HEK293 (cell line): ENCODE results near the gene UCK2.

Source experiments
- MEIS1 ChIP-seq: sonication (generic); formaldehyde crosslinking; IDR thresholded peaks from 2 replicates; pipeline ENCODE4 v1.8.1; 2022; ENCODE audit warnings: missing genetic modification reagents, mild to moderate bottlenecking, borderline replicate concordance
- PRDM1 ChIP-seq: fragments of 450-650 bp; formaldehyde crosslinking; IDR thresholded peaks from 2 replicates; pipeline ENCODE4; 2016; ENCODE audit warnings: missing biosample characterization, missing genetic modification characterization
- YY1 ChIP-seq: fragments of 450-650 bp; formaldehyde crosslinking; IDR thresholded peaks from 2 replicates; pipeline ENCODE4 v1.5.1; 2018; ENCODE audit warnings: missing biosample characterization, missing genetic modification characterization
- ZNF76 ChIP-seq: fragments of 450-650 bp; formaldehyde crosslinking; IDR thresholded peaks from 2 replicates; pipeline ENCODE4; 2016; ENCODE audit warnings: low read depth, missing biosample characterization, missing genetic modification characterization, borderline replicate concordance
- ZNF776 ChIP-seq: fragments of 450-650 bp; formaldehyde crosslinking; IDR thresholded peaks from 2 replicates; pipeline ENCODE4 v1.5.0; 2017; ENCODE audit warnings: missing biosample characterization, missing genetic modification characterization, borderline replicate concordance
- TF ChIP-seq, protein P1 (sequence below): fragments of 450-650 bp; formaldehyde crosslinking; IDR thresholded peaks from 2 replicates; pipeline ENCODE4 v1.5.1; 2016; ENCODE audit warnings: missing biosample characterization, missing genetic modification characterization
- TF ChIP-seq, protein P2 (sequence below): fragments of 450-650 bp; IDR thresholded peaks from 2 replicates; pipeline ENCODE4 v1.5.1; 2018; ENCODE audit warnings: missing biosample characterization, mild to moderate bottlenecking, missing genetic modification characterization
- TF ChIP-seq, protein P3 (sequence below): fragments of 450-650 bp; formaldehyde crosslinking; IDR thresholded peaks from 2 replicates; pipeline ENCODE4 v1.5.1; 2016; ENCODE audit warnings: missing biosample characterization, missing genetic modification characterization
- TF ChIP-seq, protein P4 (sequence below): fragments of 450-650 bp; formaldehyde crosslinking; IDR thresholded peaks from 2 replicates; pipeline ENCODE4 v1.5.1; 2016; ENCODE audit warnings: missing biosample characterization, missing genetic modification characterization

DNA sequence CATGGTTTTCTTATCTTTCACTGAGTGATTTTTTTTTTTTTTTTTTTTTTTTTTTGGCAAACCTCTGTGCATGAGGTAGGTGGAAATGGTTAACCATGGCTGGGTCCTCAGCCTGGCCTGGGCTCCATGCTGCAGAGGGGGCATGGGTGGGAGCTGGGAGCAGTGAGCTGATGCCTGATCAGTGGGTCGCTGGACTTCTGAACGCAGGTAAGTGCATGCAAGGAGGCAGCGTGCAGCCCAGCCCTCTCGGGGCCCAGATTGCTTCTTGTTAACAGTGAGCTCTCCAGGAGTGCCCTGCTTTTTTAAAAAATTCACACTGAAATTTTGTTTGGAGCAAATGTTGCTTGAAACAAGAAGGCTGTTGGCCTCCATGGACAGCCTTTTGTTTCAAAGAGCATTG is 75.2 kb downstream of the UCK2 start:
- no peak for TF ChIP-seq YY1 (tag by site-specific recombination)
- TF ChIP-seq, protein P1, sequence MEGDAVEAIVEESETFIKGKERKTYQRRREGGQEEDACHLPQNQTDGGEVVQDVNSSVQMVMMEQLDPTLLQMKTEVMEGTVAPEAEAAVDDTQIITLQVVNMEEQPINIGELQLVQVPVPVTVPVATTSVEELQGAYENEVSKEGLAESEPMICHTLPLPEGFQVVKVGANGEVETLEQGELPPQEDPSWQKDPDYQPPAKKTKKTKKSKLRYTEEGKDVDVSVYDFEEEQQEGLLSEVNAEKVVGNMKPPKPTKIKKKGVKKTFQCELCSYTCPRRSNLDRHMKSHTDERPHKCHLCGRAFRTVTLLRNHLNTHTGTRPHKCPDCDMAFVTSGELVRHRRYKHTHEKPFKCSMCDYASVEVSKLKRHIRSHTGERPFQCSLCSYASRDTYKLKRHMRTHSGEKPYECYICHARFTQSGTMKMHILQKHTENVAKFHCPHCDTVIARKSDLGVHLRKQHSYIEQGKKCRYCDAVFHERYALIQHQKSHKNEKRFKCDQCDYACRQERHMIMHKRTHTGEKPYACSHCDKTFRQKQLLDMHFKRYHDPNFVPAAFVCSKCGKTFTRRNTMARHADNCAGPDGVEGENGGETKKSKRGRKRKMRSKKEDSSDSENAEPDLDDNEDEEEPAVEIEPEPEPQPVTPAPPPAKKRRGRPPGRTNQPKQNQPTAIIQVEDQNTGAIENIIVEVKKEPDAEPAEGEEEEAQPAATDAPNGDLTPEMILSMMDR (tag by site-specific recombination): no peak
- TF ChIP-seq MEIS1 (CRISPR knock-in tag): no peak
- no peak for TF ChIP-seq ZNF76 (tag by site-specific recombination)
- TF ChIP-seq, protein P2, sequence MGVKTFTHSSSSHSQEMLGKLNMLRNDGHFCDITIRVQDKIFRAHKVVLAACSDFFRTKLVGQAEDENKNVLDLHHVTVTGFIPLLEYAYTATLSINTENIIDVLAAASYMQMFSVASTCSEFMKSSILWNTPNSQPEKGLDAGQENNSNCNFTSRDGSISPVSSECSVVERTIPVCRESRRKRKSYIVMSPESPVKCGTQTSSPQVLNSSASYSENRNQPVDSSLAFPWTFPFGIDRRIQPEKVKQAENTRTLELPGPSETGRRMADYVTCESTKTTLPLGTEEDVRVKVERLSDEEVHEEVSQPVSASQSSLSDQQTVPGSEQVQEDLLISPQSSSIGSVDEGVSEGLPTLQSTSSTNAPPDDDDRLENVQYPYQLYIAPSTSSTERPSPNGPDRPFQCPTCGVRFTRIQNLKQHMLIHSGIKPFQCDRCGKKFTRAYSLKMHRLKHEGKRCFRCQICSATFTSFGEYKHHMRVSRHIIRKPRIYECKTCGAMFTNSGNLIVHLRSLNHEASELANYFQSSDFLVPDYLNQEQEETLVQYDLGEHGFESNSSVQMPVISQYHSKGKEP (tag by site-specific recombination): no peak
- TF ChIP-seq, protein P3, sequence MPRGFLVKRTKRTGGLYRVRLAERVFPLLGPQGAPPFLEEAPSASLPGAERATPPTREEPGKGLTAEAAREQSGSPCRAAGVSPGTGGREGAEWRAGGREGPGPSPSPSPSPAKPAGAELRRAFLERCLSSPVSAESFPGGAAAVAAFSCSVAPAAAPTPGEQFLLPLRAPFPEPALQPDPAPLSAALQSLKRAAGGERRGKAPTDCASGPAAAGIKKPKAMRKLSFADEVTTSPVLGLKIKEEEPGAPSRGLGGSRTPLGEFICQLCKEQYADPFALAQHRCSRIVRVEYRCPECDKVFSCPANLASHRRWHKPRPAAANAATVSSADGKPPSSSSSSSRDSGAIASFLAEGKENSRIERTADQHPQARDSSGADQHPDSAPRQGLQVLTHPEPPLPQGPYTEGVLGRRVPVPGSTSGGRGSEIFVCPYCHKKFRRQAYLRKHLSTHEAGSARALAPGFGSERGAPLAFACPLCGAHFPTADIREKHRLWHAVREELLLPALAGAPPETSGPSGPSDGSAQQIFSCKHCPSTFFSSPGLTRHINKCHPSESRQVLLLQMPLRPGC (tag by site-specific recombination): no peak
- TF ChIP-seq, protein P4, sequence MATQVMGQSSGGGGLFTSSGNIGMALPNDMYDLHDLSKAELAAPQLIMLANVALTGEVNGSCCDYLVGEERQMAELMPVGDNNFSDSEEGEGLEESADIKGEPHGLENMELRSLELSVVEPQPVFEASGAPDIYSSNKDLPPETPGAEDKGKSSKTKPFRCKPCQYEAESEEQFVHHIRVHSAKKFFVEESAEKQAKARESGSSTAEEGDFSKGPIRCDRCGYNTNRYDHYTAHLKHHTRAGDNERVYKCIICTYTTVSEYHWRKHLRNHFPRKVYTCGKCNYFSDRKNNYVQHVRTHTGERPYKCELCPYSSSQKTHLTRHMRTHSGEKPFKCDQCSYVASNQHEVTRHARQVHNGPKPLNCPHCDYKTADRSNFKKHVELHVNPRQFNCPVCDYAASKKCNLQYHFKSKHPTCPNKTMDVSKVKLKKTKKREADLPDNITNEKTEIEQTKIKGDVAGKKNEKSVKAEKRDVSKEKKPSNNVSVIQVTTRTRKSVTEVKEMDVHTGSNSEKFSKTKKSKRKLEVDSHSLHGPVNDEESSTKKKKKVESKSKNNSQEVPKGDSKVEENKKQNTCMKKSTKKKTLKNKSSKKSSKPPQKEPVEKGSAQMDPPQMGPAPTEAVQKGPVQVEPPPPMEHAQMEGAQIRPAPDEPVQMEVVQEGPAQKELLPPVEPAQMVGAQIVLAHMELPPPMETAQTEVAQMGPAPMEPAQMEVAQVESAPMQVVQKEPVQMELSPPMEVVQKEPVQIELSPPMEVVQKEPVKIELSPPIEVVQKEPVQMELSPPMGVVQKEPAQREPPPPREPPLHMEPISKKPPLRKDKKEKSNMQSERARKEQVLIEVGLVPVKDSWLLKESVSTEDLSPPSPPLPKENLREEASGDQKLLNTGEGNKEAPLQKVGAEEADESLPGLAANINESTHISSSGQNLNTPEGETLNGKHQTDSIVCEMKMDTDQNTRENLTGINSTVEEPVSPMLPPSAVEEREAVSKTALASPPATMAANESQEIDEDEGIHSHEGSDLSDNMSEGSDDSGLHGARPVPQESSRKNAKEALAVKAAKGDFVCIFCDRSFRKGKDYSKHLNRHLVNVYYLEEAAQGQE: no peak
- no peak for TF ChIP-seq ZNF776 (tag by site-specific recombination)
- no peak for TF ChIP-seq PRDM1 (tag by site-specific recombination)
